Left ventricle myocardium superior (tissue), 1 donor: Measurements from ENCODE around the gene MAB21L3. TPM values are rescaled to one million over a fixed set of nuclear protein-coding genes. Genes with fewer than 3 reads are reported as not detected.

Source experiments
- ATAC-seq: fragments of 200-7000 bp; cut with Tn5 transposase; one replicate; pipeline ENCODE4 v1.9.1; 2020; ENCODE audit warnings: mild to moderate bottlenecking, moderate library complexity
- DNase-seq: peaks from one replicate; pipeline ENCODE4 v3.0.0-alpha.2; 2020
- intact Hi-C: fragments of 100-400 bp; cut with micrococcal nuclease; formaldehyde crosslinking; loops from one replicate; pipeline ENCODE4 v1.11.0; 2022
- total RNA-seq: library from RNA; stranded (reverse); fragmentation: NEBNext Ultra II Directional; extraction: Animal tissue kit (Norgen Biotek cat#: 25700); gene quantifications from one replicate; pipeline ENCODE4 v1.2.1, GENCODE V29; 2021
- donor health status: DM: no; HTN: yes; CAD: no; lungs with severe emphysema.

The MAB21L3 gene
- total RNA-seq, 1 donor from 2014 or later, result not detected

- intact Hi-C loops, result no loop called here
- DNase-seq (no peak), ATAC-seq (no peak)
Observed at GRCh38 chr1:116105996-116106395, 5.2 kb upstream of the MAB21L3 start.

GRCh38 chr1:116106646-116107045 is 4.6 kb upstream of the MAB21L3 start:
- DNase-seq (no peak), ATAC-seq (no peak)
- intact Hi-C loops, result no loop called here

DNA sequence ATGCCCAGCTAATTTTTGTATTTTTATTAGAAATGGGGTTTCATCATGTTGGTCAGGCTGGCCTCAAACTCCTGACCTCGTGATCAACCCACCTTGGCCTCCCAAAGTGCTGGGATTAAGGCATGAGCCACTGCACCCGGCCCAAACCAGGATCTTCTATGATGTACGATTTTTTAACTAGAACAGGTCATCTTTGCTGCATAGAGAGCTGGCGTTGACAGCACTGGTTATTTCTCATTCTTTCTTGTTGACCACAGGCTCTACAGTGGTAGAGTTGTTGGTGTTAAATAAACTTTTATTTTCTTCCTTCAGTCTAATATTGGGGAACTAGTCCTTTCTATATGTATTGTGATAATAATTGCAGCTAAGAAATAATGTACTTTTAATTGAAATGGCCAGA is 3.8 kb upstream of the MAB21L3 start:
- DNase-seq, result no peak
- no peak for ATAC-seq
- intact Hi-C loops, result no loop called here

DNA sequence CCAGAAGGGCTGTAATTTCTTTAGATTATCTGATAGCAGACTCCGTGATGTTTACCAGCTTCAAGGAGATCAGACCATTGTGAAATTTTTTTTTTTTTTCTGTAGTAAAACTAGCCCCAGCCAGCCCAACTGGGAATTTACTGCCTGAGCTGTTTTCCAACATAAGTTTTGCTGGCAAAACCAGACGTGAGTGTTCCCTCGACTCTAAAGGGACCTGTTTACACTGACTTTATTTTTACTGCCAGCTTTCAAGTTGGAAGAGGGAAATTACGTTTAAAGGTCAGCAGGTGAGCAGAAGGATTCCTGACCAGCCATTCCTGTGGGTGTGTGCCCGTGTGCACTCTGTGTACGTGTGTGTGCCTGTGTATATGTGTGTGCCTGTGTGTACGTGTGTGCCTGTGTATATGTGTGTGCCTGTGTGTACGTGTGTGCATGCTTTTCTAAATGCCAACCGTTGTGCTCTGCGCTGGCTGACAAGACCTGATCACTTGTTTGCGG is 374 bp downstream of the MAB21L3 start:
- intact Hi-C loops, result no loop called here
- ATAC-seq (no peak), DNase-seq (no peak)

- intact Hi-C loops, result no loop called here
- ATAC-seq (no peak), DNase-seq (no peak)
Observed at GRCh38 chr1:116112388-116113140, 1.4 kb downstream of the MAB21L3 start.

- intact Hi-C loops, result no loop called here
- no peak for DNase-seq
- no peak for ATAC-seq
Observed at GRCh38 chr1:116113615-116114014, 2.4 kb downstream of the MAB21L3 start.

DNA sequence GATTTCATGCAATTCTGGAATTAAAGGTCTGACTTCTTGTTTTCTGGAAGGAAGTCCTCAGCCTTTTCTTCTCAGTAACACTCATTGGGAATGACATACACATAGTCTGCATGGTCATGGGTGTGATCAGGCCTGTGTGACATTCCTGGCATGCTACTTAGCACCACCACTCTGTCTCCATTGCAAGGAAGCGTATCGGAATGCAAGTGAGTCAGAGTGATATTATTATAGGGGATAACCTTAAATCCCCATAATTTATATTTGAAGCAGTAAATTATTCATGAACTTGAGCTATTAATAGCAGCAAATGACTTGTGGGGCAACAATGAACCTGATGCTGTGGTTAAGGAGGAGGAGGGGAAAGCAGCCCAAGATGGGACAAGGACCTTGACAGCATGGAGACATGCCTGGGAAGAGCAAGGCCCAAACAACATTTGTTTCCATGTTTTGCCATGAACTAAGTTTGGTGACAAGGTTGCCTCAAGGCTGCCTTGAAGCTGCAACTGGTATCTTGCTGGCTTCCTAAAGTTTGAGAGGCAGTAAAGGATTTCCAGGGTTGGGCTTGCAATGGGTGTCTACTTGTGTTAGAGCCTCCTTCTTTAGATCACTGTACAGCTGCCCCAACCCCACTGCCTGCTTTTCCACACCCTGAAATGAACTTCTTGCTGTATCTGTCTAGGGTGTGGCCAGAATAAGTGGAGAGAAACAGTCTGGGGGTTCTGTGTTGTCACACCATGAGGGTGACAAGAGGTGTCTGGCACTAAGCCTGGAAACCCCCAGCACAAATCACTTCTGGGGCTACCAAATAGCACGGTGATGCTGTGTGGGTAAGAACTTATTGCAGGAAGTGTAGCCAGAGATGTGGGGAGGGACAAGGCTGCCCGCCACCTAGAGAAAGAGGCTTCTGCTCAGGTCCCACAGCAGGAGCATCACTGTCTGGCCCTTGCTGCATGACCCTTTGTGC is 4.6 kb downstream of the MAB21L3 start:
- intact Hi-C loops, result no loop called here
- no peak for DNase-seq
- no peak for ATAC-seq

- DNase-seq (no peak), ATAC-seq (peak; percentile 79)
- intact Hi-C loops, result no loop called here
Observed at GRCh38 chr1:116118471-116118870, 7.3 kb downstream of the MAB21L3 start.

DNA sequence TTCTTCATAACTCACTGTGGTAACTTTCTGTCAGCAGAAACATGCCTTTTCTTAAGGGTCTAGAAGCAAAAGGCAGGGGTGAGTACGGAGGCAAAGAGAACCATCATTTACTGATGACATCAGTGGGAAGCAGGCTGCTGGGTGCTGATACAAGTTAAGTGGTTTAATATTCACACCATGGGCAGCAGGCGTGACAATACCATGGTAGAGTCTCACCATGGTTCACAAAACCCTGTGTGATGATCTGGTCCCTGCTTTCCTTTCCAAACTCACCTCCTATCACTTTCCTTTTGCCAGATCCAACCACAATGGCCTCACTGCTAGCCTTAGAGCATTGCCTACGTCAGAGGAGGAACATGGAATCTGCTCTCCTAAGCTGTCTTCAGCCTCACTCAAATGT is 8.7 kb downstream of the MAB21L3 start:
- intact Hi-C loops, result no loop called here
- DNase-seq, result no peak

DNA sequence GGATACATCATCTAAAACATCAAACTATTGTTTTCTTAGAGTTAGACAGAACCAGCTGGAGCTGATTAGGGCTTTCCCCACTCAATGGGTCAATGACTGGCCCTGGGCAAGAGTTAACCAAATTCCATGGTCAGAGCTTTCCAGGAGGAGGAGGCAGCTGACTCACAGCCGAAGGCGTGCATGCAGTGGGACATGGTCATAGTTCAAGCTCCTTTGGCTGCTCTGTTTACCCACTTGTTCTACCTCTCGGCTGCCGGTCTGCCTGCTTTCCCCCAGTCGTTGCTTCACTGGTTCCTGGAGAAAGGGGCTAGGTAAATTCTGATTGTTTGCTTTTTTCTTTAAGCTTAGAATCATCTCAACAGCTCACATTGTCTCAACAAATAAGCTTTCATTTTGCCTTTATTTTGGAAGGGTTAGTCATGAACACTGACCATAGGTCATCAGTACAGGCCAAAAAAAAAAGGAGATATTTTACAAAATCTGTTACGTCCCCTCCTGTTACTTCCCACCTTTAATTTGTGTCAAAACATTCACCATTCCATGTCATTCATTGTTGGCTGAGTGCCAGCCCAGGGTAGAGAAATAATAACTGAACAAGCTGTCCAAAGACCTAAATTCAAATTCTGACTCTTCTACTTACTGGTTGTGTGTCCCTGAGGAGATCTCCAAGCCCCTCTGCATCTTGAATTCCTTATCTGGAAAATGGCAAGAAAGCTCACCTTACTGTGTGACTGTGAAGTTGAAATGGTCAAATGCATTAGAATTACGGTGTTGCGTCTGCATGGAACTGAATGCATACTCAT is 12.0 kb downstream of the MAB21L3 start:
- DNase-seq (no peak), ATAC-seq (no peak)
- intact Hi-C loops, result no loop called here

More for the DNA sequence above, 8.7 kb downstream of the MAB21L3 start:
- ATAC-seq, result no peak

- intact Hi-C loops, result no loop called here
- ATAC-seq (no peak), DNase-seq (no peak)
Observed at GRCh38 chr1:116123837-116124533, 12.8 kb downstream of the MAB21L3 start.

DNA sequence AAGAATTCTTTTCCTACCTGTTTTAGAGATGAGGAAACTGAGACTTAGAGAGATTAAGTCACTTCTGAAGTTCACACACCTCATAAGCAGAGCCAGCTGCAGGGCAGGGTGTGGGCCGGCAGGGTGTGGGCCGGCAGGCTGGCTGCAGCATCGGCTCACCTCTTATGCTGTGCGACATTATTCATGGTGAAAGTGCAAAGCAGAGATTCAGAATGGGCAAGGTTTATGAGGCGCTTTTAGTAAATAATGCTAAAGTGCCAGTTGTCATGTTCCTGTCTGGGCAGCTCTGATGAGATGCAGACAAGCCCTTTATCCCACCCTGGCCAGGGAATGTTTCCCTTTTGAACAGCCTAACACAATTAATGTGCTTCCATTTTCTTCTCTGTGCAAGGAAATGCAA is 14.6 kb downstream of the MAB21L3 start:
- DNase-seq, result no peak
- ATAC-seq, result no peak
- intact Hi-C loops, result no loop called here

GRCh38 chr1:116126281-116126680 is 15.1 kb downstream of the MAB21L3 start:
- intact Hi-C loops, result no loop called here
- ATAC-seq (no peak), DNase-seq (no peak)

GRCh38 chr1:116127123-116127847 is 16.1 kb downstream of the MAB21L3 start:
- no peak for ATAC-seq
- no peak for DNase-seq
- intact Hi-C loops, result no loop called here

DNA sequence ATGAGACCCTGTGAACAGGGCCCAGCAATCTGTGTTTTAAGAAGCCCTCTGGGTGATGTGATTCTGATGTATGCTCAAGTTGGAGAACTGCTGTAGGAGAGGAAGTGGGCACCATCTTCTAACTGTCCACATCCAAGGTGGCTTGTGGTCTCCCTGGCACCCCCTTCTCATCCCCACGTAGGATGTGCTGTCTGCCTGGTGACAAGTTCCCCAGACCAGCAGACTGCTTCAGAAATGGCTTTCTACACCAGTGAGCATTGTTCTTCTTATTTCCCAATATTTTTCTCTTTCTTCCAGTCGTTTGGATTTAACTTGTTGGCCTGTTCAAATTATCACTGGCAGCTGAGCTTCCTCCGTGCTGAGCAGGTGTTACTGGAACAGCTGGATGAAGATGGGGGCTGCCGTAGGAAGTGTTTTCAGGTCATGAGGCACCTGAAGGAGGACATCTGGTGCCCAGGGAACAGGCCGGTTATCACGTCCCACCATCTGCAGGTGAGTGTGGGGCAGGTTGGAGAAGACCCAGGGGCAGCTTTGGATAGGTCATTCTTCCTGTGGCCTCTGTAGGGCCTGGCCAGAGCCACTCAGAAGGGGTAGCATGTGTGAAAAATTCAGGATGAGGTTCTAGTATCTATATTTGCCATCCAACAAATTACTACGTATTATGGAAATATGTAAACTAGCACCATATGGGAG is 16.8 kb downstream of the MAB21L3 start:
- DNase-seq (no peak), ATAC-seq (no peak)
- intact Hi-C loops, result no loop called here

- ATAC-seq, result no peak
- no peak for DNase-seq
- intact Hi-C loops, result no loop called here
Observed at GRCh38 chr1:116128664-116129063, 17.5 kb downstream of the MAB21L3 start.

DNA sequence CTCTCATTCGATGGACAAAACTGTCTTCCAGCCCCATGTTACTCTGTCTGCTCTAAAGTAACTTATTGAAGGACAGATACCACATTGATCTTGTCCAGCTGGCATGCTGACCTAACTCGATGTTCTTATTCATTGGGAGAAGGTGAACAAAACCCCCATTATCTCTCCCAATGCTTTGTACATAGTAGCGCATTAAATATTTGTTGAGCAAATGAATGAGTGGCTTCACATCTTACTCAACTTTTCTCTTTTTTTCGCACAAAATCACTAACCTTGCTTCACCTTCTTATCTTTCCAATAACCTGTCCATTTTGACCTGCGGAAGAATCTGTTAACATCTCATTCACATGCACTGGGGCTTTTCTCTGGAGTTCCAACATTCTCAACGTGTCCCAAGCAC is 18.3 kb downstream of the MAB21L3 start:
- ATAC-seq, result no peak
- no peak for DNase-seq
- intact Hi-C loops, result no loop called here

GRCh38 chr1:116130356-116130755 is 19.2 kb downstream of the MAB21L3 start:
- DNase-seq (no peak), ATAC-seq (no peak)
- intact Hi-C loops, result no loop called here
